GM23338 (cell line): ENCODE data around the gene SF3B2. TPM values are rescaled to one million over a fixed set of nuclear protein-coding genes. Genes with fewer than 3 reads are reported as not detected.

ENCODE experiments used
- ATAC-seq: fragments of 200-7000 bp; cut with Tn5 transposase; 3 replicates; pipeline ENCODE4 v1.9.1; 2020
- DNase-seq: peaks from one replicate; pipeline ENCODE4 v3.0.0-alpha.2; 2015; ENCODE audit warnings: low spot score
- H2AFZ ChIP-seq: fragments of 200-600 bp; sonication (generic); 2 replicates; pipeline ENCODE4 v1.8.0; 2016; ENCODE audit warnings: antibody characterized with exemption, mild to moderate bottlenecking, moderate library complexity
- H3F3A ChIP-seq: fragments of 200-600 bp; sonication (generic); replicated peaks from 2 replicates; pipeline ENCODE4 v1.8.0; 2017; ENCODE audit warnings: antibody characterized with exemption, mixed run types, low read depth
- H3K27ac ChIP-seq: fragments of 200-600 bp; sonication (generic); 2 replicates; pipeline ENCODE4 v1.6.1; 2016; ENCODE audit warnings: low read depth
- H3K27me3 ChIP-seq: fragments of 200-600 bp; sonication (generic); 2 replicates; pipeline ENCODE4 v1.8.0; 2016; ENCODE audit warnings: mild to moderate bottlenecking, mixed run types, moderate library complexity; ENCODE audit not compliant: insufficient read depth
- H3K36me3 ChIP-seq: fragments of 200-600 bp; sonication (generic); 2 replicates; pipeline ENCODE4 v1.8.0; 2016; ENCODE audit warnings: mild to moderate bottlenecking; ENCODE audit not compliant: insufficient read depth
- H3K4me1 ChIP-seq: fragments of 200-600 bp; sonication (generic); 2 replicates; pipeline ENCODE4 v1.8.0; 2016; ENCODE audit warnings: mild to moderate bottlenecking, moderate library complexity; ENCODE audit not compliant: insufficient read depth
- H3K4me2 ChIP-seq: fragments of 200-600 bp; sonication (generic); 2 replicates; pipeline ENCODE4 v1.7.1; 2017; ENCODE audit warnings: mixed run types
- H3K4me3 ChIP-seq: fragments of 200-600 bp; sonication (generic); 2 replicates; pipeline ENCODE4 v1.6.1; 2016; ENCODE audit warnings: mixed run types
- H3K79me2 ChIP-seq: fragments of 200-600 bp; sonication (generic); replicated peaks from 2 replicates; pipeline ENCODE4 v1.8.0; 2017; ENCODE audit warnings: mild to moderate bottlenecking; ENCODE audit not compliant: insufficient read depth
- H3K9me2 ChIP-seq: fragments of 200-600 bp; sonication (generic); 2 replicates; pipeline ENCODE4 v1.8.0; 2017; ENCODE audit not compliant: insufficient read depth
- H4K20me1 ChIP-seq: fragments of 200-600 bp; sonication (generic); replicated peaks from 2 replicates; pipeline ENCODE4 v1.8.0; 2017; ENCODE audit warnings: mild to moderate bottlenecking; ENCODE audit not compliant: insufficient read depth
- H3K27ac Mint-ChIP-seq: 2 replicates; pipeline ENCODE4 v1.8.0; 2020; ENCODE audit warnings: inconsistent platforms, mild to moderate bottlenecking, moderate library complexity, mixed read lengths
- H3K27me3 Mint-ChIP-seq: 3 replicates; pipeline ENCODE4 v1.8.0; 2022; ENCODE audit warnings: low read depth, mild to moderate bottlenecking, moderate library complexity, mixed read lengths, inconsistent platforms; ENCODE audit not compliant: insufficient read depth, poor library complexity
- H3K36me3 Mint-ChIP-seq: 3 replicates; pipeline ENCODE4 v1.8.0; 2021; ENCODE audit warnings: low read depth, mild to moderate bottlenecking, inconsistent platforms, moderate library complexity, mixed read lengths
- H3K4me1 Mint-ChIP-seq: 3 replicates; pipeline ENCODE4 v1.8.0; 2020; ENCODE audit warnings: mild to moderate bottlenecking, inconsistent platforms, mixed read lengths
- H3K4me3 Mint-ChIP-seq: 3 replicates; pipeline ENCODE4 v1.8.0; 2021; ENCODE audit warnings: moderate library complexity, mild to moderate bottlenecking, inconsistent platforms, mixed read lengths
- H3K9me3 Mint-ChIP-seq: 3 replicates; pipeline ENCODE4 v1.8.0; 2020; ENCODE audit warnings: moderate library complexity, mild to moderate bottlenecking, inconsistent platforms, mixed read lengths
- CREB1 ChIP-seq: fragments of 250-450 bp; sonication (Bioruptor Pico); IDR thresholded peaks from 2 replicates; pipeline ENCODE4 v1.5.0; 2020; ENCODE audit warnings: low read depth, mild to moderate bottlenecking, moderate library complexity
- ETS1 ChIP-seq: IDR thresholded peaks from 2 replicates; pipeline ENCODE4 v1.6.1; 2016; ENCODE audit warnings: antibody characterized with exemption
- EZH2 ChIP-seq: fragments of 200-600 bp; sonication (generic); IDR thresholded peaks from one replicate; pipeline ENCODE4 v1.8.0; 2017; ENCODE audit warnings: antibody characterized with exemption, mild to moderate bottlenecking, low read depth; ENCODE audit not compliant: unreplicated experiment
- JUNB ChIP-seq: IDR thresholded peaks from one replicate; pipeline ENCODE4 v1.6.1; 2016; ENCODE audit warnings: antibody characterized with exemption; ENCODE audit not compliant: unreplicated experiment
- POLR2AphosphoS5 ChIP-seq: IDR thresholded peaks from 2 replicates; pipeline ENCODE4 v1.6.1; 2016; ENCODE audit warnings: antibody characterized with exemption, low read depth
- REST ChIP-seq: IDR thresholded peaks from one replicate; pipeline ENCODE4 v1.6.1; 2018; ENCODE audit warnings: antibody characterized with exemption; ENCODE audit not compliant: unreplicated experiment
- STAT1 ChIP-seq: IDR thresholded peaks from one replicate; pipeline ENCODE4 v1.6.1; 2016; ENCODE audit warnings: antibody characterized with exemption; ENCODE audit not compliant: unreplicated experiment
- ZNF114 ChIP-seq: fragments of 250-450 bp; sonication (Bioruptor Pico); IDR thresholded peaks from 2 replicates; pipeline ENCODE4 v1.5.0; 2020; ENCODE audit warnings: mild to moderate bottlenecking, moderate library complexity
- ZNF331 ChIP-seq: fragments of 250-450 bp; sonication (Bioruptor Pico); IDR thresholded peaks from 2 replicates; pipeline ENCODE4 v1.5.0; 2020; ENCODE audit warnings: low read depth, mild to moderate bottlenecking, moderate library complexity
- polyA plus RNA-seq: library from polyadenylated mRNA; unstranded; fragments of >200 nt; fragmentation: Nextera tagmentation; extraction: Ambion mirVana; gene quantifications from 2 replicates; pipeline ENCODE4 v1.2.1, GENCODE V29; 2016
- total RNA-seq: library from RNA; depleted of rRNA; stranded (reverse); fragments of >200 nt; shearing (Covaris generic); gene quantifications from 2 replicates; pipeline ENCODE4 v1.2.3, GENCODE V29; 2014
- TF ChIP-seq, protein P1 (sequence below), 2 experiments: fragments of 200-600 bp in 1 of 2; sonication (generic) in 1 of 2; conservative IDR thresholded peaks; 2 replicates each; pipeline versions ENCODE4 v1.5.1 to v1.6.1; 2016 to 2017; ENCODE audit warnings: antibody characterized with exemption in 2 of 2, low read depth in 2 of 2, mild to moderate bottlenecking in 2 of 2, moderate library complexity in 1 of 2

SF3B2 gene
- total and polyA plus RNA-seq, 2 experiments from 2014 or later, result 173 to 180 TPM

DNA sequence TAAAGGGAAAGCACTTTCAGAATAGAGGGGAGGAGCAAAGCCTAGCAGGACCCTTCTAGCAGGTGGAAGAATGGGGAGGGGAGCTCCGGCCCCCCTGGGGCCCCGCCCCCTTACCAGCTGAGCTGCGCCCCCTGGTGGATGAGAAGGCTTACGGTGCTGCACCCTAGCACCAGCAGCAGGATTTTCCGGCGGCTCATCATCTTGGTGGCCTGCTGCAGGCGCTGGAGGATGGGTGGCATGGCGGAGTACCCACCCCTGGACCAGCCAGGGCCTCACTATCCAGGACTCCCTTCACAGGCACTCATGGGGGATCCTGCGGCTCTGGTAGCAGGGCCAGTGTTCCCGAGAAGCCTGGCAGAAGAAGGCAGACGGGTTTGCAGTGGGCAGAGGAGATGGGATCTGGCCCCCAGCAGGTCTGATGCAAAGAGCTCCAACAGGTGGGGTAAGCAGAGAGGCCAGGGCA lies 7.0 kb upstream of the SF3B2 start:
- no peaks in the 10 kb centered on the region; the same call in 2 of the 3 replicates for H3K9me3 Mint-ChIP-seq
- H4K20me1 ChIP-seq, result no peaks in the 10 kb centered on the region; the same call in none of the 2 replicates
- no peak for TF ChIP-seq POLR2AphosphoS5
- 0 out of 2 replicates have a peak, but pooled peaks have one; percentile 25 for TF ChIP-seq CREB1 (CRISPR knock-in tag)
- no peak for TF ChIP-seq ETS1
- TF ChIP-seq, protein P1, sequence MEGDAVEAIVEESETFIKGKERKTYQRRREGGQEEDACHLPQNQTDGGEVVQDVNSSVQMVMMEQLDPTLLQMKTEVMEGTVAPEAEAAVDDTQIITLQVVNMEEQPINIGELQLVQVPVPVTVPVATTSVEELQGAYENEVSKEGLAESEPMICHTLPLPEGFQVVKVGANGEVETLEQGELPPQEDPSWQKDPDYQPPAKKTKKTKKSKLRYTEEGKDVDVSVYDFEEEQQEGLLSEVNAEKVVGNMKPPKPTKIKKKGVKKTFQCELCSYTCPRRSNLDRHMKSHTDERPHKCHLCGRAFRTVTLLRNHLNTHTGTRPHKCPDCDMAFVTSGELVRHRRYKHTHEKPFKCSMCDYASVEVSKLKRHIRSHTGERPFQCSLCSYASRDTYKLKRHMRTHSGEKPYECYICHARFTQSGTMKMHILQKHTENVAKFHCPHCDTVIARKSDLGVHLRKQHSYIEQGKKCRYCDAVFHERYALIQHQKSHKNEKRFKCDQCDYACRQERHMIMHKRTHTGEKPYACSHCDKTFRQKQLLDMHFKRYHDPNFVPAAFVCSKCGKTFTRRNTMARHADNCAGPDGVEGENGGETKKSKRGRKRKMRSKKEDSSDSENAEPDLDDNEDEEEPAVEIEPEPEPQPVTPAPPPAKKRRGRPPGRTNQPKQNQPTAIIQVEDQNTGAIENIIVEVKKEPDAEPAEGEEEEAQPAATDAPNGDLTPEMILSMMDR (conservative IDR thresholded peaks at IDR 0.05; ENCODE audit: low read depth in 2 of 2), result peak; percentile 84 to 91
- peaks cover 24% of the 10 kb centered on the region for H3K36me3 Mint-ChIP-seq
- H3K4me3 Mint-ChIP-seq, result peak overlapping the region; percentile 44; the same call in 2 of the 3 replicates
- peaks cover 34% of the 10 kb centered on the region for H3K4me1 Mint-ChIP-seq
- H3K27ac ChIP-seq, result no peak overlapping the region
- no peak overlapping the region for H3K4me3 ChIP-seq
- no peak overlapping the region for H2AFZ ChIP-seq
- no peaks in the 10 kb centered on the region for H3K9me2 ChIP-seq
- DNase-seq (peak; percentile 95), ATAC-seq (peak; percentile 75)
- no peaks in the 10 kb centered on the region for H3K27me3 ChIP-seq
- H3F3A ChIP-seq, result peaks cover 12% of the 10 kb centered on the region; the same call in 1 of the 2 replicates
- H3K36me3 ChIP-seq, result no peaks in the 10 kb centered on the region
- H3K79me2 ChIP-seq, result 0 out of 2 replicates have a peak, but pooled peaks cover 4% of the 10 kb centered on the region
- 0 out of 2 replicates have a peak overlapping the region, but pooled peaks have one; percentile 60 for H3K4me2 ChIP-seq
- peaks cover 6% of the 10 kb centered on the region for H3K27me3 Mint-ChIP-seq
- H3K27ac Mint-ChIP-seq, result peak overlapping the region; percentile 76; the same call in 1 of the 2 replicates
- H3K4me1 ChIP-seq, result peaks cover 7% of the 10 kb centered on the region; the same call in 1 of the 2 replicates

- peaks cover 16% of the 10 kb centered on the region for H3K4me1 ChIP-seq
- H3K27me3 ChIP-seq, result no peaks in the 10 kb centered on the region
- H3F3A ChIP-seq, result peaks cover 21% of the 10 kb centered on the region; the same call in 1 of the 2 replicates
- H3K36me3 ChIP-seq, result no peaks in the 10 kb centered on the region
- Mint-ChIP-seq H3K4me1 (peaks cover 43% of the 10 kb centered on the region), H3K27me3 (peaks cover 12% of the 10 kb centered on the region), H3K9me3 (no peaks in the 10 kb centered on the region; the same call in 2 of the 3 replicates), H3K27ac (no peak overlapping the region), H3K36me3 (peaks cover 16% of the 10 kb centered on the region), H3K4me3 (no peak overlapping the region)
- ATAC-seq (no peak), DNase-seq (no peak)
- no peak overlapping the region for H2AFZ ChIP-seq
- 0 out of 2 replicates have a peak, but pooled peaks cover 4% of the 10 kb centered on the region for H3K79me2 ChIP-seq
- H3K4me2 ChIP-seq, result no peak overlapping the region
- H3K4me3 ChIP-seq, result no peak overlapping the region
- H3K9me2 ChIP-seq, result no peaks in the 10 kb centered on the region
- H3K27ac ChIP-seq, result no peak overlapping the region
- H4K20me1 ChIP-seq, result no peaks in the 10 kb centered on the region; the same call in none of the 2 replicates
- TF ChIP-seq REST, result no peak
- TF ChIP-seq ZNF331 (CRISPR knock-in tag), result no peak
- TF ChIP-seq JUNB, result no peak
- TF ChIP-seq, protein P1 (conservative IDR thresholded peaks at IDR 0.05; ENCODE audit: low read depth in 2 of 2), result no peak
- TF ChIP-seq POLR2AphosphoS5, result no peak
- TF ChIP-seq ETS1, result no peak
- TF ChIP-seq ZNF114 (CRISPR knock-in tag), result no peak
- TF ChIP-seq EZH2, result no peak
- no peak for TF ChIP-seq CREB1 (CRISPR knock-in tag)
- TF ChIP-seq STAT1, result no peak
Observed at GRCh38 chr11:66046901-66047300, 5.3 kb upstream of the SF3B2 start.
